GM23338 (cell line): ENCODE data around the gene POLR3E. TPM values are rescaled to one million over a fixed set of nuclear protein-coding genes. Genes with fewer than 3 reads are reported as not detected.
A peak's percentile ranks its signal among the peaks of the same experiment; 100 is the strongest.

Source experiments
- ATAC-seq: fragments of 200-7000 bp; cut with Tn5 transposase; 3 replicates; pipeline ENCODE4 v1.9.1; 2020
- DNase-seq: peaks from one replicate; pipeline ENCODE4 v3.0.0-alpha.2; 2015; ENCODE audit warnings: low spot score
- H2AFZ ChIP-seq: fragments of 200-600 bp; sonication (generic); 2 replicates; pipeline ENCODE4 v1.8.0; 2016; ENCODE audit warnings: antibody characterized with exemption, mild to moderate bottlenecking, moderate library complexity
- H3F3A ChIP-seq: fragments of 200-600 bp; sonication (generic); replicated peaks from 2 replicates; pipeline ENCODE4 v1.8.0; 2017; ENCODE audit warnings: antibody characterized with exemption, mixed run types, low read depth
- H3K27ac ChIP-seq: fragments of 200-600 bp; sonication (generic); 2 replicates; pipeline ENCODE4 v1.6.1; 2016; ENCODE audit warnings: low read depth
- H3K27me3 ChIP-seq: fragments of 200-600 bp; sonication (generic); 2 replicates; pipeline ENCODE4 v1.8.0; 2016; ENCODE audit warnings: mild to moderate bottlenecking, mixed run types, moderate library complexity; ENCODE audit not compliant: insufficient read depth
- H3K36me3 ChIP-seq: fragments of 200-600 bp; sonication (generic); 2 replicates; pipeline ENCODE4 v1.8.0; 2016; ENCODE audit warnings: mild to moderate bottlenecking; ENCODE audit not compliant: insufficient read depth
- H3K4me1 ChIP-seq: fragments of 200-600 bp; sonication (generic); 2 replicates; pipeline ENCODE4 v1.8.0; 2016; ENCODE audit warnings: mild to moderate bottlenecking, moderate library complexity; ENCODE audit not compliant: insufficient read depth
- H3K4me2 ChIP-seq: fragments of 200-600 bp; sonication (generic); 2 replicates; pipeline ENCODE4 v1.7.1; 2017; ENCODE audit warnings: mixed run types
- H3K4me3 ChIP-seq: fragments of 200-600 bp; sonication (generic); 2 replicates; pipeline ENCODE4 v1.6.1; 2016; ENCODE audit warnings: mixed run types
- H3K79me2 ChIP-seq: fragments of 200-600 bp; sonication (generic); replicated peaks from 2 replicates; pipeline ENCODE4 v1.8.0; 2017; ENCODE audit warnings: mild to moderate bottlenecking; ENCODE audit not compliant: insufficient read depth
- H3K9me2 ChIP-seq: fragments of 200-600 bp; sonication (generic); 2 replicates; pipeline ENCODE4 v1.8.0; 2017; ENCODE audit not compliant: insufficient read depth
- H4K20me1 ChIP-seq: fragments of 200-600 bp; sonication (generic); replicated peaks from 2 replicates; pipeline ENCODE4 v1.8.0; 2017; ENCODE audit warnings: mild to moderate bottlenecking; ENCODE audit not compliant: insufficient read depth
- H3K27ac Mint-ChIP-seq: 2 replicates; pipeline ENCODE4 v1.8.0; 2020; ENCODE audit warnings: inconsistent platforms, mild to moderate bottlenecking, moderate library complexity, mixed read lengths
- H3K27me3 Mint-ChIP-seq: 3 replicates; pipeline ENCODE4 v1.8.0; 2022; ENCODE audit warnings: low read depth, mild to moderate bottlenecking, moderate library complexity, mixed read lengths, inconsistent platforms; ENCODE audit not compliant: insufficient read depth, poor library complexity
- H3K36me3 Mint-ChIP-seq: 3 replicates; pipeline ENCODE4 v1.8.0; 2021; ENCODE audit warnings: low read depth, mild to moderate bottlenecking, inconsistent platforms, moderate library complexity, mixed read lengths
- H3K4me1 Mint-ChIP-seq: 3 replicates; pipeline ENCODE4 v1.8.0; 2020; ENCODE audit warnings: mild to moderate bottlenecking, inconsistent platforms, mixed read lengths
- H3K4me3 Mint-ChIP-seq: 3 replicates; pipeline ENCODE4 v1.8.0; 2021; ENCODE audit warnings: moderate library complexity, mild to moderate bottlenecking, inconsistent platforms, mixed read lengths
- H3K9me3 Mint-ChIP-seq: 3 replicates; pipeline ENCODE4 v1.8.0; 2020; ENCODE audit warnings: moderate library complexity, mild to moderate bottlenecking, inconsistent platforms, mixed read lengths
- ETS1 ChIP-seq: IDR thresholded peaks from 2 replicates; pipeline ENCODE4 v1.6.1; 2016; ENCODE audit warnings: antibody characterized with exemption
- EZH2phosphoT487 ChIP-seq: fragments of 200-600 bp; sonication (generic); IDR thresholded peaks from one replicate; pipeline ENCODE4 v1.8.1; 2018; ENCODE audit warnings: antibody characterized with exemption; ENCODE audit not compliant: unreplicated experiment
- NANOG ChIP-seq: IDR thresholded peaks from 2 replicates; pipeline ENCODE4 v1.6.1; 2016; ENCODE audit warnings: antibody characterized with exemption, borderline replicate concordance
- POLR2AphosphoS5 ChIP-seq: IDR thresholded peaks from 2 replicates; pipeline ENCODE4 v1.6.1; 2016; ENCODE audit warnings: antibody characterized with exemption, low read depth
- REST ChIP-seq: IDR thresholded peaks from one replicate; pipeline ENCODE4 v1.6.1; 2018; ENCODE audit warnings: antibody characterized with exemption; ENCODE audit not compliant: unreplicated experiment
- STAT1 ChIP-seq: IDR thresholded peaks from one replicate; pipeline ENCODE4 v1.6.1; 2016; ENCODE audit warnings: antibody characterized with exemption; ENCODE audit not compliant: unreplicated experiment
- ZNF114 ChIP-seq: fragments of 250-450 bp; sonication (Bioruptor Pico); IDR thresholded peaks from 2 replicates; pipeline ENCODE4 v1.5.0; 2020; ENCODE audit warnings: mild to moderate bottlenecking, moderate library complexity
- ZNF331 ChIP-seq: fragments of 250-450 bp; sonication (Bioruptor Pico); IDR thresholded peaks from 2 replicates; pipeline ENCODE4 v1.5.0; 2020; ENCODE audit warnings: low read depth, mild to moderate bottlenecking, moderate library complexity
- ZNF462 ChIP-seq: fragments of 250-450 bp; sonication (Bioruptor Pico); IDR thresholded peaks from 2 replicates; pipeline ENCODE4 v1.5.0; 2020; ENCODE audit warnings: mild to moderate bottlenecking, moderate library complexity
- polyA plus RNA-seq: library from polyadenylated mRNA; unstranded; fragments of >200 nt; fragmentation: Nextera tagmentation; extraction: Ambion mirVana; gene quantifications from 2 replicates; pipeline ENCODE4 v1.2.1, GENCODE V29; 2016
- total RNA-seq: library from RNA; depleted of rRNA; stranded (reverse); fragments of >200 nt; shearing (Covaris generic); gene quantifications from 2 replicates; pipeline ENCODE4 v1.2.3, GENCODE V29; 2014

POLR3E gene
- total and polyA plus RNA-seq, 2 experiments from 2014 or later = 62.7 to 141 TPM

GRCh38 chr16:22346483-22346882 is 49.3 kb downstream of the POLR3E start:
- Histone ChIP-seq H3K9me2 (no peaks in the 10 kb centered on the region; the same call in 1 of the 2 replicates), H3K4me1 (no peaks in the 10 kb centered on the region), H3K79me2 (peaks cover 13% of the 10 kb centered on the region), H3K4me2 (no peak overlapping the region), H3K27me3 (no peaks in the 10 kb centered on the region), H3F3A (0 out of 2 replicates have a peak, but pooled peaks cover 2% of the 10 kb centered on the region), H3K27ac (no peak overlapping the region), H4K20me1 (peaks cover 6% of the 10 kb centered on the region; the same call in 1 of the 2 replicates), H2AFZ (no peak overlapping the region), H3K36me3 (peaks cover 28% of the 10 kb centered on the region), H3K4me3 (no peak overlapping the region)
- peaks cover 2% of the 10 kb centered on the region for H3K27me3 Mint-ChIP-seq
- no peak overlapping the region for H3K4me3 Mint-ChIP-seq
- ATAC-seq = no peak
- no peak overlapping the region for H3K27ac Mint-ChIP-seq
- H3K36me3 Mint-ChIP-seq = peaks cover 57% of the 10 kb centered on the region
- DNase-seq = no peak
- no peak for TF ChIP-seq NANOG
- 0 out of 3 replicates have a peak, but pooled peaks cover under 1% of the 10 kb centered on the region for H3K9me3 Mint-ChIP-seq
- no peaks in the 10 kb centered on the region; the same call in 2 of the 3 replicates for H3K4me1 Mint-ChIP-seq

- Mint-ChIP-seq H3K4me3 (no peak overlapping the region), H3K4me1 (no peaks in the 10 kb centered on the region; the same call in 2 of the 3 replicates), H3K9me3 (peaks cover 3% of the 10 kb centered on the region; the same call in 1 of the 3 replicates), H3K27ac (no peak overlapping the region), H3K36me3 (peaks cover 65% of the 10 kb centered on the region), H3K27me3 (peaks cover 2% of the 10 kb centered on the region)
- TF ChIP-seq POLR2AphosphoS5 = no peak
- no peak for TF ChIP-seq ZNF331 (CRISPR knock-in tag)
- no peak for TF ChIP-seq ETS1
- no peak for TF ChIP-seq ZNF462 (CRISPR knock-in tag)
- no peak for TF ChIP-seq STAT1
- no peak for TF ChIP-seq ZNF114
- TF ChIP-seq EZH2phosphoT487 = no peak
- TF ChIP-seq REST = no peak
- no peak for TF ChIP-seq NANOG
- peaks cover 20% of the 10 kb centered on the region for H3K79me2 ChIP-seq
- H3K4me3 ChIP-seq = no peak overlapping the region
- H4K20me1 ChIP-seq = peaks cover 6% of the 10 kb centered on the region
- peaks cover 28% of the 10 kb centered on the region for H3K36me3 ChIP-seq
- ATAC-seq = no peak
- no peak for DNase-seq
- H2AFZ ChIP-seq = no peak overlapping the region
- no peak overlapping the region for H3K4me2 ChIP-seq
- H3K4me1 ChIP-seq = no peaks in the 10 kb centered on the region
- peak overlapping the region; percentile 29 for H3K27ac ChIP-seq
- H3K9me2 ChIP-seq = no peaks in the 10 kb centered on the region; the same call in 1 of the 2 replicates
- H3K27me3 ChIP-seq = no peaks in the 10 kb centered on the region
- 0 out of 2 replicates have a peak, but pooled peaks cover 2% of the 10 kb centered on the region for H3F3A ChIP-seq
These were observed 50.1 kb downstream of the POLR3E start for GRCh38 chr16:22347100-22347820.
